GM10266 (cell line): ENCODE data around the gene FFAR4.

ENCODE experiments used
- DNase-seq: peaks from one replicate; pipeline ENCODE4 v3.0.0; 2012; ENCODE audit errors: extremely low spot score
- CTCF ChIP-seq: IDR thresholded peaks from 2 replicates; pipeline ENCODE4 v1.5.1; 2012; ENCODE audit warnings: mild to moderate bottlenecking, low read depth; ENCODE audit not compliant: control insufficient read depth, insufficient read depth; ENCODE audit errors: missing control alignments

FFAR4 gene

GRCh38 chr10:93559490-93559889, 7.0 kb upstream of the FFAR4 start:
- no peak for DNase-seq
- TF ChIP-seq CTCF = no peak

- no peak for DNase-seq
- TF ChIP-seq CTCF = no peak
These were observed 5.9 kb upstream of the FFAR4 start for GRCh38 chr10:93560541-93560940.

- no peak for TF ChIP-seq CTCF
- no peak for DNase-seq
These were observed 1.0 kb upstream of the FFAR4 start for GRCh38 chr10:93565446-93565845.

GRCh38 chr10:93567277-93568104, 1.0 kb downstream of the FFAR4 start:
- no peak for TF ChIP-seq CTCF
- no peak for DNase-seq

GRCh38 chr10:93568105-93568390, 1.6 kb downstream of the FFAR4 start:
- no peak for DNase-seq

GRCh38 chr10:93570383-93570782, 3.9 kb downstream of the FFAR4 start:
- no peak for TF ChIP-seq CTCF
- no peak for DNase-seq

More at GRCh38 chr10:93568105-93568390, 1.6 kb downstream of the FFAR4 start:
- no peak for TF ChIP-seq CTCF

- no peak for DNase-seq
- no peak for TF ChIP-seq CTCF
These were observed 6.1 kb downstream of the FFAR4 start for GRCh38 chr10:93572606-93573005.
